HG02870 (cell line): ENCODE measurements around the gene OR6B1.
"Not testable (repeated sequence)": the region's sequence is repeated elsewhere in the genome, so short reads cannot be mapped to it uniquely, and the experiment has no call there.

Experiments used
- ATAC-seq: cut with Tn5 transposase; IDR thresholded peaks from one replicate; pipeline ENCODE4 v1.9.1; 2021; ENCODE audit warnings: mild to moderate bottlenecking, moderate library complexity; ENCODE audit not compliant: unreplicated experiment

The OR6B1 gene

GRCh38 chr7:144037414-144038035 is 37.4 kb downstream of the OR6B1 start:
- ATAC-seq: no peak

- no peak for ATAC-seq
Measured at GRCh38 chr7:144038887-144039286, 38.8 kb downstream of the OR6B1 start.

DNA sequence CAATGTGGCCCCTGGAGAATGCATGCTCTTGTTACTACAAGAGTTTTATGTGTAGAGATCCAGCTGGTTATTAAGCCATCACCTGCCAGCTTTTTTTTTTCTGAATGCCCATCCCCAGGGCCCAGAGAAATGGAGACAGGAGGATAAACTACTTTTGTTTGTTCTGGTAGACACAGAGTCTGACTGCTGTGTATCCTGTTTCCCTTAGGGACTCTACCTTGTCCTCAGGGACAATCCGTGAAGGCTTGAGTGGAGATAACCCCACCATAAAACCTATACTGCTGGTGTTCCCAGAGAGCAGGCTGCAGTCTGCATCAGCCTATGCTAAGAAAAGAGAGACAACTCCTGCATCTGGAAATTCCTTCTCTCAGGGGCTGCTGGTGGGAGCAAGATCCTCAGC is 48.5 kb downstream of the OR6B1 start, which contains the start of gene OR2A5:
Gene OR2A5, plus strand, starts transcription at position 301 of the 400 bp plus-strand sequence. CDS start 1,454 bp downstream, outside the sequence.
- no peak for ATAC-seq

- ATAC-seq: no peak
Measured at GRCh38 chr7:144049491-144049890, 49.4 kb downstream of the OR6B1 start.

DNA sequence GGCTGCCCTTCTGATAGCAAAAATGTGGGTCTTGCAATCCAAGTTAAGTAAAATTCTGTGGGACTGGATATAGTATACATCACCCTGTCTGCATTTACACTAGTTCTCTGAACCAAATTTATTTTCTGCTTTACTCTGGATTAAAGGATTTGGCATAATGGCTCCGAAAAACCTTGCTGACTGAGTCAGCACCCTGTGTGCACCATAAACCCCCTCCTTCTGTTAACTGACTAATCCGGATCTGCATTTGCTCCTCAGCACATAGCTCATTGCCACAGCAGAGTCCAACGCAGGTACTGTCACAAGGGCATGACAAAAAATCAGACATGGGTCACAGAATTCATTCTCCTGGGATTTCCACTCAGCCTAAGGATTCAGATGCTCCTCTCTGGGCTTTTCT is 50.0 kb downstream of the OR6B1 start:
- ATAC-seq: no peak

- ATAC-seq: not testable (repeated sequence)
Measured at GRCh38 chr7:144050884-144051283, 50.8 kb downstream of the OR6B1 start.

DNA sequence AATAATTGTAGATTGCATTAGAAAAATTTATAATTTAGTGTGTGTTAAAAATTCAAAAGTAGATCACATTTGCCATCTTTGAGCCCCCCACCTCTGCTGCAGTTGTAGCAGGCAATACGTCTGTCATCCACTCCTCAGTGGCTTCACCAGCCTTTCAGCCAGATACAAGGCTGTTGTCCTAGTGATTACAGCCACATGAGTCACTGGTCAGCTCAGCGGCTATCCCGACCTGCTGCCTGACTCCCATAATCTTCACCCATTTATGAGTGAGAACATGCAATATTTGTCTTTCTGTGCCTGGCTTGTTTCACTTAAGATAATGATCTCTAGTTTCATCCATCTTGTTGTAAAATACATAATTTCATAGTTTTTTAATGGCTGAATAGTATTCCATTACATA is 57.8 kb downstream of the OR6B1 start:
- ATAC-seq: no peak
